Lower leg skin (tissue), 3 donors: ENCODE data around the gene FHOD3.

Source experiments
- CTCF ChIP-seq, 3 donors: fragments of 450-650 bp; IDR thresholded peaks; one replicate each; pipeline ENCODE4 v1.5.1; 2016; ENCODE audit warnings: antibody characterized with exemption in 3 of 3, mild to moderate bottlenecking in 3 of 3, moderate library complexity in 2 of 3
- POLR2A ChIP-seq, 2 donors: fragments of 450-650 bp; IDR thresholded peaks; one replicate each; pipeline ENCODE4 v1.6.1; 2016 to 2017; ENCODE audit warnings: antibody characterized with exemption in 2 of 2, mild to moderate bottlenecking in 1 of 2, moderate library complexity in 1 of 2

GRCh38 chr18:36331521-36331971, 34.0 kb downstream of the FHOD3 start:
- no peak for TF ChIP-seq CTCF (IDR thresholded peaks at IDR 0.05)
- no peak for TF ChIP-seq POLR2A (IDR thresholded peaks at IDR 0.05)
